Activated CD8-positive, alpha-beta memory T cell treated with anti-CD3 and anti-CD28 coated beads for 1 hour (primary cell): ENCODE measurements around the gene CD300LB.

Source experiments
- DNase-seq, 2 donors: peaks; one replicate each; pipeline ENCODE4 v3.0.0-alpha.2; 2020; ENCODE audit warnings: low read depth in 1 of 2; ENCODE audit errors: extremely low read depth in 1 of 2

CD300LB gene

DNA sequence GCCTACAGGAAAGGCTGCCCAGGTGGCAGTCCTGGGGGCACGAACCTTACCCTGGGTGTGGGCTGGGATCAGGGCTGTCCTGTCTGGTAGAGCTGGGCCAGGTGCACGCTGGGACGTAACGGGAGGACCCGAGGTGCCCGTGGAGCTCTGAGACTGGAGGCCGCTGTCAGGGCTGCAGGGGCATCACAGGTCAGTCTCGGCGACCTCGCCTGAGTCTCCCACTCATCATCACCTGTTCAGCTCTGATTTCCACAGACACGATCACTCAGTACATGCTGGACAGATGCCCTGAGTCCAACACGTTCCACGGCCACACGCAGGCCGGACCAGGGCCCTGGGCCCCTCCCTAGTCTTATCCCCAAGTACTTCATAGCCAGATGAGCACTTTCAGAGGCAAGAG lies 19.3 kb upstream of the CD300LB start:
- DNase-seq, result no peak

DNA sequence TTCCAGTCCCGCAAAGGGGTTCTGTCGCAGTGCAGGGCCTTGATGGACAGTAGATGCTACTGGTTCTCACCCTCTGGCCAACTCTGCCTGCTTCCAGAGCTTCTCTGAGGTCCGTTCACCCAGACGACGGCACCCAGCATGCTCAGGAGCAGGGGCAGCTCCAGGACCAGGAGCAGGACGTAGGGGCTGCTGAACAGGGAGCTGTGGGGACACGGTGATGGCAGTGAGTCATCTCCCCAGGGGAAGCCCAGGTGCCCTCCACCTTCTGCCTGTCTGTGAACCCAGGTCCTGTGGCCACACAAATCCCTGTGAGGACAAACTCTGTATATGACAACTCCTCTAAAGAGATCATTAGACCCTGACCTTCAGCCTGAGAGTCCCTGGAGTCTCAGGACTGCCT lies 18.1 kb upstream of the CD300LB start:
- DNase-seq, result no peak

DNA sequence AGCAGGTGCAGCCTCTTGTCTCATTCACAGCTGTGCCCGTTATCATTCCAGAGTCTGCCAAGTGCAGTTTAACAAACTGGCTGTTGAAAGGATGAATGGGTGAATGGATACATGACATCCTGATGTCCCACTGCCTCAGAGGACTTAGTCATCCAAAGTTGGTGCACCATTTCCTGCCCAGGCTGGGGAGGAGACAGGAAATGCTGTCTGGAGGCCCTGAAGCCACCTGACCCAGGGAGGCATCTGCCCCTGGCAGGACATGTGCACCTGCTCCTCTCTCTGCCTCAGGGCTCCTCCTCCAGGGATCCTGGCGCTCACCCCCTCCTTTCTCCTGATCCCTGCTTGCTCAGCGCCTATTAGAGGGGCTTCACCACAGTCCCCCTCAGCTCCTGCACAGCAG lies 16.5 kb upstream of the CD300LB start:
- no peak for DNase-seq

DNA sequence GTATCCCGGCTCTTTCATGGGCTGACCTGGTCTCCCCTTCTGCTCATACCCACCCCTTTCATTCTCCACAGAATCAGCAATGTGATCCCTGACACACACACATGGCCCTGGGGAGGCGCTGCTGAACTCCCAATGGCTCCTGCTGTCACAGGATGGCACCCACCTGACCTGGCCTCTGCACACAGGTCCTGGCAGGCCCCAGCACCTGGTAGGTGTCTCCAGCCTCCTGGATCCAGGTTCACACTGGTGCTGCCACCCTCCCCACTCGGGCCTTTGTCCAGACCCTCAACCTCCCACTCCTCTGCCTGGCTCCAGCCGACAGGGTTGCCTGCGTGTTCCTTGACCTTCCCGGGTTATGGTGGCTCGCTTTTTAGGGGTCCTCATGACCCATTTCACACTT lies 16.0 kb upstream of the CD300LB start:
- no peak for DNase-seq

DNA sequence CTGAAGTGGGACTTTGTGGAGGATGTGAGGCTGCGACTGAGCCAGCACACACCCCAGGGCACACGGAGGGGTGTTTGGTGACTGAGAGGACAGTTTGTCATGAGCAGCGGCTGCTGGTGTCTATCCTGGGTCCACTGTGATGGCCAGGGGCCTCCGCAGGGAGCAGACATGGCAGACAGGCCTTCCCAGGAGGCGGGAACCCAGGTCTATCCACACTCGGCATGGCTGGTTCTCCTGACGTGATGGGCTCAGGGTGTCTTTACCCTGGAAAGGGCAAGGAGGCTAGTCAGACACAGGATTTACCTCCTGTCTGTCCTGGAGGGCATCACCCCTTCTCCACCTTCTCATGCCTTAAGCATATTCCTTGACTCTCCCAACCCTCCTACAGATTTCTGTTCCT lies 15.3 kb upstream of the CD300LB start:
- DNase-seq, result no peak

DNA sequence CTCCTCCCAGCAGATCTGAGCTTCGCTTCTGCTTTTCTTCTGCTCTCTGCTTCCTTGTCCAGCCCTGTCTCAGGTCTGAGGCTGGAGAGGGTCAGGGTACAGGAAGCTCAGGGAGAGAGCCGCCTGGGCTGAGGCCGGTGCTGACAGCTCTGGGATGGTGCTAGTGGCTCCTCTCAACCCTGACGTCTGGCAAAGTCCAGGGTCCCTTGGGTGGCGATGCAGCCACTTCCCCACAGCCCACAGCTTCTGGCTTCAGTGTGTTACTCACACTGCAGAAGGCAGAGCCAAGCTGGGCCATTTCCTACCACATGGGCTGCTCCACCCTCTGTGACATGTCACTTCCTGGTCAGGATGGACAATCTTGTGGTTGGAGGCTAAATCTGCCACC lies 14.6 kb upstream of the CD300LB start, which contains the start of gene CD300C:
CD300C (minus strand) TSS at position 273 of the 388 bp plus-strand sequence. CDS start 333 bp downstream, outside the sequence.
- no peak for DNase-seq

DNA sequence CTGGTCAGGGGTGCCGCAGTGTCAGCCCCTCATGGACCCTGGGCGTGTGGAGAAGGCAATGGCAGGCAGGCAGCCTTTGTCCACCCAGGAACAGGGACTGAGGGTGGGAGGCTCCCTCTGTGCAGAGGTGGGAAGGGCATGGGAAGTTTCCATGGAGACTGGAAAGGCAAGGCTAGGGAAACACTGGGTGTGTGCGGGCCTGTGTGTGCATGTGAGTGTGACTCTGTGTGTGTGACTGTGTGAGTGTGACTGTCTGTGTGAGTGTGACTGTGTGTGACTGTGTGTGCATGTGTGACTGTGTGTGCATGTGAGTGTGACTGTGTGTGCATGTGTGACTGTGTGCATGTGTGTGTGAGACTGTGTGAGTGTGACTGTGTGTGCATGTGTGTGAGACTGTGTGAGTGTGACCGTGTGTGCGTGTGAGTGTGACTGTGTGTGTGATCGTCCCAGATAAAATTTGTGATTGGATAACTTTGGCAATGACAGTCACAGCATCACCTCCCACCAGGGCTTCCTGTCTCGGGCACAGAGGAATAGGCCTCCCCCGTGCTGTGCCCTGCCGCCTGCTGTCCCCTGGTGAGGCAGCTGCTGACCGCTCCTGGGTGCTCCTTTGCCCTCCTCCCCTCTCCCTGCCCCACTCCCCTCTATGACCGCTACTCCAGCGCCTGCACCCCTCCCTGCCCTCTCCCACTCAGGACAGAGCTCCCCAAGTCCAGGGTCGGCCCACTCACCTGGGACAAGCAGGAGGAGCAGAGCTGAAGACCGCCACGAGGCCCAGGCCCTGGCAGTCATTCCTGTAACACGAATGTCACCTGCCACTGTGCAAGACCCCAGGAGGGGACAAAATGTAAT lies 13.9 kb upstream of the CD300LB start:
- no peak for DNase-seq

DNA sequence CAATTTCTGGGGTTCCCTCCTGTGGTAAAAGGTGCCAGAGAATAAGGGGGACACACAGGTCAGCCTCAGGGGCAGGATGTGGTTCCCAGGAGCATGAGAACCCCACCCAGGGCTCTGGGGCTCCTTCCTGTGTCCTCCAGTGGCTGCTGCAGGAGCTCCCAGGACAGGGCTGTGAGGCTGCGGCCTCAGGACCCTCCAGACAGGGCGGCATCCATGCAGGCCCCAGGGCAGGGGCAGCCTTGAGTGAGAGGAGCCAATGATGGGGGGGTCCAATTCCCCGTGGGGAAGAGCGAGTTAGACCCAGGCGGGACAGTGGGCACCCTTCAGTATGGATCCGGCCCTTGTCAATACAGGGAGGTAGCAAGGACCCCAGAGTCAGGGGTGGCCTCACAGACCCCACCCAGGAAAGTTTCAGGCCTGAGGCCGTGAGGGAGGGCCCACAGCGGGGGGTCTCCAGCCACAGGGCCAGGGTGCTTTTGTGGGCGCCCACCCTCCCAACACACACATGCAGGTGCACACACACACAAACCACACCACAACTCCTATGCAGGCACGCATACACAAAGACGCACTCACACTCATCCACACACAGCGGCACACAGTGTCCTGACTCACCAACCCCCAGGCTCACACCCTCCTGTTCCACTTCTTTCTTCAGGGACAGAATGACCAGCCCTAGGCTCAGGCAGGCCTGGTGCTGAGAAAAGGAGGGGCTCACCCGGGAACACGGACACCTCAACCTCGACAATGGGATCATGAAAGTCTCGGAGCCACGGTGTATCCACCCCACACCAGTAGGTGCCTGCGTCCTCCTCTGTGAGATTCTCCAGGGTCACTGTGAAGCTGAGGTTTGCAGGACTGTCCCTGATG lies 12.9 kb upstream of the CD300LB start:
- DNase-seq, result no peak

DNA sequence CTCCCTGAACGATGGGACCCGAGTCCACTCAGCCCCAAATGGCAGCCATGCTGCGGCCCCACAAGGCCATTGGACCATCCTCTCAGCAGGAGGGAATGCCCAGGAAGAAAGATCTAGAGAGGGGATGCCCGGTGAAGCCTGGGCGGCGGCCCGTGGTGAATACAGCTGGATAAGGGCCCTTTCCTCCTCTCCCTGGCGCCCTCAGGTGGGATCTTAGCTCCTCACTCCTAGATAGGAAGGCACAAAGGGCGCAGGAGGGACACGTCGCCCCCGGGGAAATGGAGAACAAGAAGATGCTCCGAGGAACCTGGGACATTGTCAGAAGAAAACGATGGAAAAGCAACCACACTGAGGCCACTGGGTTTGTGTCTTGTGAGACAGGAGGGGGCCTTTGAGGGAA lies 12.1 kb upstream of the CD300LB start:
- no peak for DNase-seq

DNA sequence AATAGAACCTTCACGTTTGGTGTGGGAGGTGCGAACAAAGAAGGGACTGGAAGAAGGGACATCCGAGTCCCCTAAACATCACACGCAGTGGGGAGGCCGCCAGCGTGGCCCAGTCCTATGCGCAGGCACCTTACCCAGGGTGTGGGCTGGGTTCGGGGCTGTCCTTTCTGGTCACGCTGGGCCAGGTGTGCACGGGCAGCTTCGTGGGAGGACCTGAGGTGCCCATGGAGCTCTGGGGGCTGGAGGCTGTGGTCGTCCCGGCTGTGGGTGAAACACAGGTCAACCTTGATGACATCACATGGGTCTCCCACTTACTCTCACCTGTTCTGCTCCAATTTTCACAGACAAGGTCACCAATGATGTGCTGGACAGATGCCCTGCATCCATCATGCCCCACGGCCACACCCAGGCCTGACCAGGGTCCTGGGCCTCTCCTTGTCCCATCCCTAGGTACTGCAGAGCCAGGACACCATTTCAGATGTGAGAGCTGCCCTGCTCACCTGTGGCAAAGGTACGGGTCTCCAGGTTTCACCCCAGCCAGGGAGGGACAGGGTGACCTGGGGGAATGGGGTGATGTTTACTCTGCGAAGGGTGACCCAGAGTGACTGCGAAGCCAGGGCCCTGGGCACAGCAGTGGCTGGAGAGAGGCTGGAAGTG lies 11.6 kb upstream of the CD300LB start:
- no peak for DNase-seq

DNA sequence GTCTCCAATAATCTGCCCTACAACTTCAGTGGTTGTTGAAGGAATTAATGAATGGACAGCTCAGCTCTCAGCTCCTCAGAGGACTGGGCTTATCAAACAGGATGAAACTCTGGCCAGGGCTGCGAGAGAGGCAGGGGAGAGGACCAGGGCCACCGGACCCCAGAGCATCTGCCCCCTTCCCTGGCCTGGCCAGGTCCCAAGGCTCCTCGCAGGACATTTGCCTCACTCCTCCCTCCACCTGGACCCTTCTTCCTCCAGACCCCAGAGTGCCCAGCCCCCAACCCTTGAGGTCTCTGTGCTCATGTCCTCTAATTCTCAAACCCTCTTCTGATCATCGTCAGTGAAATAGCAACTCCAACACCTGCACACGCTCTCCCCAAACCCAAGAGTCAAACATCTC lies 10.9 kb upstream of the CD300LB start:
- DNase-seq, result no peak

DNA sequence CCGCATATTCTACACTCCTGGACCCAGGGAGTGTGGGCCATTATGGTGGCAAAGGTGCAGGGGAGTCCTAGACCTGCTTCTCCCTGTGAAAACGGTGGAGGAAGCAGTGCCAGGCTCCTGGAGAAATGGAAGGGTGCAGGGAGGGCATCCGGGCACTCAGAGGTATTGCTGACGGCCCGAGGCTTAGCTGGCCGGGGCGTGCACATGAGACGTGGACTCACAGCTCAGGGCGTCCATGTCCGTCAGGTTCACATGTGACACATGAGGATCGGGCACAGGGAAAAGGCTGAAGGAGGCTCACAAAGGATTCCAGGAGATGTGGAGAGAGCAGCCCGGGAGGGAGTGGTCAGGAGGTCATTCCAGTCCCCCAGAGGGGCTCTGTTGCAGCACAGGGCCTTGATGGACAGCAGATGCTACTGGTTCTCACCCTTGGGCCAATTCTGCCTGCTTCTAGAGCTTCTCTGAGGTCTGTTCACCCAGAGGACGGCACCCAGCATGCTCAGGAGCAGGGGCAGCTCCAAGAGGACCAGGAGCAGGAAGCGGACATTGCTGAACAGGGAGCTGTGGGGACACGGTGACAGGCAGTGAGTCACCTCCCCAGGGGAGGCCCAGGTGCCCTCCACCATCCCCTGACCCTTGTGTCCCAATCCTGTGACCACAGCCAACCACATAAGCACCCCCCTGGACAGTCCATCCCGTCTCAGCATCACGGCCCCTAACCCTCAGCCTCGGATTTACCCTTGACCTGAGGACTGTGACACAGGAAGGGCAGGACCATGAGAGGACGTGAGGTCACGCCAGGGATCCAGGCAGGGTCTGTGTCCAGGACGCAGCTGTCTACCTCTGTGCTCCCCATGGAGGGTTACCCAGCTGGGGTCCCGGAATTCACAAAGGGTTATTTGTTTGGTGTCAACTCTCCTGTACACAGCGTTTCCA lies 10.2 kb upstream of the CD300LB start:
- no peak for DNase-seq

DNA sequence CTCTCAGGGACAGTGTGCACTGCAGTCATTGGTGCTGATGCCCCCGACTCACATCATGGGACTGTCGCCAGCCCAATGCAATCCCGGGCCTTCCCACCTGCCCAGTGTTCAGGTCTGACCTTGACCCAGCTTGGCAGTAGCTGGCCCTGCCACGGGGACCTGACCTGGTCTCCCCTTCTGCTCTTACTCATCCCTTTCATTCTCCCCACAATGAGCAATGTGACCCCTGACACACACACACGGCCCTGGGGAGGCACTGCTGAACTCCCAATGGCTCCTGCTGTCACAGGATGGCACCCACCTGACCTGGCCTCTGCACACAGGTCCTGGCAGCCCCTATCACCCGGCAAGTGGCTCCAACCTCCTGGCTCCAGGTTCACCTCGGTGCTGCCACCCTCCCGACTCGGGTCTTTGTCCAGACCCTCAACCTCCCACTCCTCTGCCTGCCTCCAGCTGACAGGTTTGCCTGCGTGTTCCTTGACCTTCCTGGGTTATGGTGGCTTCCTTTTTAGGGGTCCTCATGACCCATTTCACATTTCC lies 8.1 kb upstream of the CD300LB start:
- no peak for DNase-seq

DNA sequence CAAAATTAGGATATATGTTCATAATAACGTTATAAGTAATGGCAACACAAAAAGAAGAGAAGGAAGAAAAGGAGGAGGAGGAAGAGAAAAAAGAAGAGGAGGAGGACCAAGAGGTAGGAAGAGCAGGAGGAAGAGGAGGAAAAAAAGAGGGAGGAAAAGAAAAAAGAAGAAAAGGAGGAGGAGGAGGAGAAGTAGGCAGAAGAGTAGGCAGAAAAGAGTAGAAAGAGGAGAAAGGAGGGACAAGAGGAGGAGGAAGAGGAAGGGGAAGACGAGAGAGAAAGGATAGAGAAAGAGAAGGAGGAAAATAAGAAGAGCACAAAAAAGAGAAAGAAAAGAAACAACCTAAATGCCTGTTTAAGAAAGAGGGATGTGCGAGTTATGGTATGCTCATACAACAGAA lies 5.6 kb upstream of the CD300LB start:
- DNase-seq, result no peak

DNA sequence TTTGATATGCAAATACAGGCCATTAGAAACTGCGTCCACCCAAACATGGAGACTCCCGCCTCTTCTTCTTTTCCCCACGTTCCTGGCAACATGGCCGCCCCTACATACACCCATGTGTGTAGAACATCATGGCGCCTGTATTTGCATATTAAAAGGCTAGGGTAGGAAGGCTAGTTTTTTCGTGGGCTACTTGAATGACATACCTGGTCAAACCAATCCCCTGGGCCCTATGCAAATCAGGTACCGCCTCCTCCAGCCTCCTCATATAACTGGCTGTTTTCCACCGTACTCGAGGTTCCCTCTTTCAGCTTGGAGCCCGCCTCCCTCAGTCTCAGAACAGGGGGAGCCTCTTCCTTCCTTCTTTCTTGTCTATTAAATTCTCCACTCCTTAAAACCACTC lies 840 bp upstream of the CD300LB start:
- no peak for DNase-seq

DNA sequence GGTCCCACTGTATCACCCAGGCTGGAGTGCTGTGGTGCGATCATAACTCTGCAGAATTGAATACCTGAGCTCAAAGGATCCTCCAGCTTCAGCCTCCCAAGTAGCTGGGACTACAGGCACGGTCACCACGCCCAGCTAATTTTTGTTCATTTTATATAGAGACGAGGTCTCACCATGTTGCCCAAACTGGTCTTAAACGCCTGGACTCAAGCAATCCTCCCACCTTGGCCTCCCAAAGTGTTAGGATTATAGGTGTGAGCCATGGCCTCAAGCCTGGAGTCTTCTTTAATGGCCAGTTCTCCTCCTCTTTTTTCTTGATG lies 484 bp downstream of the CD300LB start:
- no peak for DNase-seq

DNA sequence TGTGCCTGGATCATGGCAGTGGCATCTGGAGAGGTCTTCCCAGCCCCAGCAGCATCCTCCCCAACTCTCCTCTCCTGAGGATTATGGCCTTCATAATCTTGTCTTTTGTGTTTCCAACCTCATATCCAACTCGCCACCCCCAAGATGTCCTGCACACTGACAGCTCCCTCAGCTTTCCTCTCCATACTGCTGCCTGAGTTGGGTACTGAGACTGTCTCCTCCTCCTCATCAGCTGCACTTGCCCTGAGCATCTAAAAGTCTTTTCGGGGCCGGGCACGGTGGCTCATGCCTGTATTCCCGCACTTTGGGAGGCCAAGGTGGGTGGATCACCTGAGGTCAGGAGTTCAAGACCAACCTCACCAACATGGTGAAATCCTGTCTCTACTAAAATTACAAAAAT lies 2.0 kb downstream of the CD300LB start:
- DNase-seq, result no peak

DNA sequence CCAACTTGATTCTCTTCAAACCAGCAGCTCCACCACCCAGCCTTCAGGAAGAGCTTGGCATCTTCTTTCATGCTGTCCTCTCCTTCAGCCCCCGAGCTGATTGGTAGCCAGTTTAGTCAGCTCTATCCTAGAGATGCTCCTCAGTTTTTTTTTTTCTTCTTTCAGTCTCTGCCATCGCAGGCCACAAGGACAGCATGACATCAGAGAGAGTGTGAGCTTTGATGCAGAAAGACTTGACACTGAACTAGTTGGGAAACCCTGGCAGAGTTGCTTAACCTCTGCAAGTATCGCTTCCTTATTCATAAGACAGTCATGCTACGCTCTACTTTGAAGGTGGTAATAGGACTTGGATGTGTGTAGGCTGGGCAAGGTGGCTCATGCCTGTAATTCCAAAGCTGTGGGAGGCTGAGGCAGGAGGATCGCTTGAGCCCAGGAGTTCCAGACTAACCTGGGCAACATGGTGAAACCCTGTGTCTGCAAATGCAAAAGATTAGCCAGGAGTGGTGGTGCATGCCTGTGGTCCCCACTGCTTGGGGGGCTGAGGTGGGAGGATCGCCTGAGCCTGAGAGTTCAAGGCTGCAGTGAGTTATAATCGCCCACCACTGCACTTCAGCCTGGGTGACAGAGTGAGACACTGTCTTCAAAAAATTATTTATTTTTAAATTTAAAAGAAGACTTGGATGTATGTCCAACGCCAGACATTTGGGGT lies 2.6 kb downstream of the CD300LB start:
- DNase-seq, result no peak

DNA sequence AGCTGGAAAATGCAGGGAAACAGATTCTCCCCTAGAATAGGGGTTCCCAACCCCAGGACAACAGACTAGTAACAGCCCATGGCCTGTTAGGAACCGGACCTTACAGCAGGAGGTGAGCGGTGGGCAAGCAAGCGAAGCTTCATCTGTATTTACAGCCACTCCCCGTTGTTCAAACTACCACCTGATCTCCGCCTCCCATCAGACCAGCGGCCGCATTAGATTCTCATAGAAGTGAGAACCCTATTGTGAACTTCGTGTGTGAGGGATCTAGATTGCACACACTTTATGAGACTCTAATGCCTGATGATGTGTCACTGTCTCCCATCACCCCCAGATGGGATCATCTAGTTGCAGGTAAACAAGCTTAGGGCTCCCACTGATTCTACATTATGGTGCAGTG lies 3.5 kb downstream of the CD300LB start:
- no peak for DNase-seq

DNA sequence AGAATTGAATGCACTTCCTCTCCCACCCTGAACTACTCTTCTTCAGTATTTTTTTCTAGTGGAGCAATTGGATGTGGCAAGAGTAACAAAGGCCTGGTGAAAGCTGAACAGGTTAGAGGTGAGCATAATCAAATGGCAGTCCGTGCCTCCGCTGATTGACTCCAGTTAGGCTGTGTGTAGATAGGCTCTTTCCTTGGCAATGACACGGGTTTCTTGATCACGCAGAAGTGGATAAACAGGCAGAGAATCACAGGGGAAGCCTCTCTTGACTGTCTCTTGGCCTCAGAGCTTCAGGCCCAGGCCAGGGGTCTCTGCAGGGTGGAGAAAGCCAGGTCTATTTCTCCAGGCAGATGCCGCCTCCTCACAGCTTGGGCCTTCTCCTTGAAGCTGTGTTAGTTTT lies 4.2 kb downstream of the CD300LB start:
- no peak for DNase-seq
